LNCaP clone FGC (cell line): Measurements from ENCODE around the gene NIPA2.

Experiments
- DNase-seq: peaks from one replicate; pipeline ENCODE4 v3.0.0-alpha.2; 2011; ENCODE audit warnings: low read depth
- H3K4me3 ChIP-seq: 2 replicates; pipeline ENCODE4 v1.5.1; 2011; ENCODE audit warnings: mild to moderate bottlenecking, low read depth, low read length, control low read depth
- TF ChIP-seq, protein P1 (sequence below): IDR thresholded peaks from 2 replicates; pipeline ENCODE4 v1.5.1; 2012; ENCODE audit warnings: mild to moderate bottlenecking; ENCODE audit not compliant: control insufficient read depth, insufficient read depth; ENCODE audit errors: extremely low read depth

NIPA2 gene

DNA sequence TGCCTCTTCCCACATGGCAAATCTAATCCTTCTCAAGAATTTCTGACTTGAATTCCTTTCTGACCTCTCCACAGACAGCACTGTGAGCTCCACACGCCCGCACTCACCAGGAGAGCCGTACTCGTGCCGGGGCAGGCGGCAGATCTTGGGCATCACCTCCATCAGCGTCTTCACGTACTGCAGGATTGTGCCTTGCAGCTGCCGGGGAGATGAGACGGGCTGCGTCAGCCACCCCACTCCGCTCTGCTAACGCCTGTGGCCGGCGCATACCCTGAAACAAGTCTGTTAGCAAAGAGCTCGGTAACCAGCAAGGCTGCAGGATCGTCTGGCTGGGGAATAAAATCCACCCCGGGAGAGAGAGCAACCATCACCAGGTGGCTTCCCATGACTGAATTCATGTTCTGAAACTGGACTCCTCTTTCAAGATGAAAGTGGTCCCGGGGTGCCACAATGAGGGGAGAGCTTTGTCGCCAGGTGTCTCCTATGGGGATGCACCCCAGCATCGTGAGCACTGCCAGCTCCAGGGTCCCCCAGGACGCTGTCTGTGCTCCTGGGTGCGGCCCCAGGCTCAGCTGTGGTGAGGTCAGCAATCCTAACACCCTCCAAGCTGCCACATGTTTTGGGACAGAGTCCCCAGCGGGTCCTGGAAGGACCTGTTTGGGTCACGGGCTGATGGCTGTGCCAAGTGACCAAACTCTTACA lies 43.4 kb downstream of the NIPA2 start:
- no peak overlapping the region for H3K4me3 ChIP-seq
- TF ChIP-seq, protein P1, sequence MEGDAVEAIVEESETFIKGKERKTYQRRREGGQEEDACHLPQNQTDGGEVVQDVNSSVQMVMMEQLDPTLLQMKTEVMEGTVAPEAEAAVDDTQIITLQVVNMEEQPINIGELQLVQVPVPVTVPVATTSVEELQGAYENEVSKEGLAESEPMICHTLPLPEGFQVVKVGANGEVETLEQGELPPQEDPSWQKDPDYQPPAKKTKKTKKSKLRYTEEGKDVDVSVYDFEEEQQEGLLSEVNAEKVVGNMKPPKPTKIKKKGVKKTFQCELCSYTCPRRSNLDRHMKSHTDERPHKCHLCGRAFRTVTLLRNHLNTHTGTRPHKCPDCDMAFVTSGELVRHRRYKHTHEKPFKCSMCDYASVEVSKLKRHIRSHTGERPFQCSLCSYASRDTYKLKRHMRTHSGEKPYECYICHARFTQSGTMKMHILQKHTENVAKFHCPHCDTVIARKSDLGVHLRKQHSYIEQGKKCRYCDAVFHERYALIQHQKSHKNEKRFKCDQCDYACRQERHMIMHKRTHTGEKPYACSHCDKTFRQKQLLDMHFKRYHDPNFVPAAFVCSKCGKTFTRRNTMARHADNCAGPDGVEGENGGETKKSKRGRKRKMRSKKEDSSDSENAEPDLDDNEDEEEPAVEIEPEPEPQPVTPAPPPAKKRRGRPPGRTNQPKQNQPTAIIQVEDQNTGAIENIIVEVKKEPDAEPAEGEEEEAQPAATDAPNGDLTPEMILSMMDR, result no peak
- no peak for DNase-seq

DNA sequence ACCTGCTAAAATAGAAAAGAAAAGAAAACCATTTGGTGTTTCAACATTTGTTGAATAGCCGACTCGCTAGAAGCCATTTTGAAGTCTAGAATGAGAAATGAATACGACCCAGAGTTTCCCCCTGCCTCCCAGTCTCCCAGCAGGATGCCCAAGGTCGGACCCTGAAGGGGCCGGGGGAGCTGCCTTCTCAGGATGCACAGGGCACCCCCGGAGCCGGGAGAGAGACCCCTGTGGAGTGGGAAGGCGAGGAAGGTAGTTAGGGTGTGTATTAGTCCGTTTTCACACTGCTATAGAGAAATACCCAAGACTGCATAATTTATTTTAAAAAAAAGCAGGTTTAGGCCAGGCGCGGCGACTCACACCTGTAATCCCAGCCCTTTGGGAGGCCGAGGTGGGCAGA lies 44.7 kb downstream of the NIPA2 start:
- DNase-seq, result no peak
- H3K4me3 ChIP-seq, result no peak overlapping the region
- TF ChIP-seq, protein P1, result no peak

DNA sequence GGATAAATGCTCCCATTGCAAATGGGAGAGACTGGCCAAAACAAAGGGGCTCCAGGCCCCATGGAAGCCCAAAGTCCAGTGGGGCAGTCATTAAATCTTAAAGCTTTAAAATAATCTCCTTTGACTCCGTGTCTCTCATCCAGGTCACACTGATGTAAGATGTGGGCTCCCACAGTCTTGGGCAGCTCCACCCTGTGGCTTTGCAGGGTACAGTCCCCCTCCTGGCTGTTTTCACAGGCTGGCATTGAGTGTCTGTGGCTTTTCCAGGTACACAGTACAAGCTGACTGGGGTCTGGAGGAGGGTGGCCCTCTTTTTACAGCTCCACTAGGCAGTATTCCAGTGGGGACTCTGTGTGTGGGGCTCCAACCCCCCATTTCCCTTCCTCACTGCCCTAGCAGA lies 45.9 kb downstream of the NIPA2 start:
- TF ChIP-seq, protein P1, result peak; percentile 21; the same call in 1 of the 2 replicates
- DNase-seq, result no peak
- no peak overlapping the region for H3K4me3 ChIP-seq

DNA sequence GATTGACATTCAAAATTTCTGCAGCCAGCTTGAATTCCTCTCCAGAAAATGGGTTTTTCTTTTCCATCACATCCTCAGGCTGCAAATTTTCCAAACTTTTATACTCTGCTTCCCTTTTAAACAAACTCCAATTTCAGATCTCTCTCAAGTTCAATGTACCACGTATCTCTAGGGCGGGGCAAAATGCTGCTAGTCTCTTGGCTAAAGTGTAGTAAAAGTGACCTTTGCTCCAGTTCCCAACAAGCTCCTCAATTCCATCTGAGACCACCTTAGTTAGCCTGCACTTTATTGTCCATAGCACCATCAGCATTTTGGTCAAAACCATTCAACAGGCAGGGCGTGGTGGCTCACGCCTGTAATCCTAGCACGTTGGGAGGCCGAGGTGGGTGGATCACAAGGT lies 46.7 kb downstream of the NIPA2 start:
- H3K4me3 ChIP-seq, result no peak overlapping the region
- TF ChIP-seq, protein P1, result no peak
- DNase-seq, result no peak

DNA sequence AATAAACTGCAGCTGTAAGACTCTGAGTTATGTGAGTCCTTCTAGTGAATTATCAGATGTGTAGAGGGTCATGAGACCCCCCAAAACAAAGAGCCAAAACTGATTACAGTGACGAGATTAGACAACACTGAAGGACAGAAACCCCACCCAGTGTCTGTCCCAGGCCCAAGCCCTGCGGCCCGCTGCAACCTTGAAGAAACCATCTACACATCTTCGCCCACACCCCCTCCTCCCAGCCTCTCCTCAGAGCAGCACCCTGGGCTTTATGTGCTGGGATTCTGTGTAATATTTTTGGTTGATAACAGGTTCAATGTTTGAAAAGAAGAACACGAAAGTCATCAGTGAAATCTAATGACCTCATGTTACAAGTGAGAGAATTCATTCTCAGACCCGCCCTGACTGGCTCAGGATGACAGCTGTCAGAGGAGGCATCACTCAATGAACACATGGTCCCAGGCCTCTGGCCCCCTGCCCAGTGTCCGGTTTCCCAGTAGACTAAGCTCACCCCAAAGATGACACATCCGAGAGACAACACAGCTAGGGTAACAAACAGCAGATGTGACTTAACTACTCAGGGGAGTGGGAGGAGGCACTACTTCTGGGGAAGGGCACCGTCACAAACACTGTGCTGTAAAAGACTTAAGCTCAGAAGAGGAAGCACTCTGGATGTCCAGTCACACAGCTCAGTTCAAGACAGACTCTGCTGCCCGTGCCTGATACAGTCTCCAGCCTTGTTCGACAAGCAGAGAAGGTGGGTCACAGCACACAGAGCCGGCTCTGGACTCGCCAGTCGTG lies 48.9 kb downstream of the NIPA2 start:
- TF ChIP-seq, protein P1, result no peak
- H3K4me3 ChIP-seq, result no peak overlapping the region
- DNase-seq, result no peak

DNA sequence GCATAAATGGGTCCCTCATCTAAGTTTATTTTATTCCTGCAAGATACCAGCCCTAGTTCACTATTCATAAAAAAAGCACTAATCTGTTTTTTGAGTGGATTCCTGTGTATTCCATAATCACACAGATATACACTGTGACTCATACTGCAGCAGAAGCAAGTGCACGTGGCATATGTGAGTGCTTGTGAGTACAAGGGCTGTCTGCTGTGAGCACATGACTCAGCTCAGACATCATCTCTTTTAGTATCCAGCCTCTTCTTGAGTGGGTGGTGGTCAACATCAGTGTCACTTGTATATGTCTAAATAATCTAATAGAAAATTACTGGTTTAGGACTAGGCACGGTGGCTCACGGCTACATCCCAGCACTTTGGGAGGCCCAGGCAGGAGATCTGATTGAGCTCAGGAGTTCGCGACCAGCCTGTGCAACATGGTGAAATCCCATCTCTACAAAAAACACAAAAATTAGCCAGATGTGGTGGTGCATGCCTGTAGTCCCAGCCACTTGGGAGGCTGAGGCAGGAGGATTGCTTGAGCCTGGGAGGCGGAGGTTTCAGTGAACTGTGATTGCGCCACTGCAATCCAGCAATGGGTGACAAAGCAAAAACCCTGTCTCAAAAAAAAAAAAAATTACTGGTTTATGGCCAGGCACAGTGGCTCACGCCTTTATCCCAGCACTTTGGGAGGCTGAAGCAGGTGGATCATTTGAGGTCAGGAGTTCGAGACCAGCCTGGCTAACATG lies 49.8 kb downstream of the NIPA2 start:
- TF ChIP-seq, protein P1, result no peak
- no peak for DNase-seq
- H3K4me3 ChIP-seq, result no peak overlapping the region
